Activated CD8-positive, alpha-beta memory T cell treated with anti-CD3 and anti-CD28 coated beads, Interleukin-2, amount 50 U/mL, for 48 hours (primary cell): ENCODE results near the gene ACSM6.

Source experiments
- DNase-seq: peaks from one replicate; pipeline ENCODE4 v3.0.0-alpha.2; 2020

Gene ACSM6

GRCh38 chr10:95273393-95274312 is 79.6 kb downstream of the ACSM6 start:
- no peak for DNase-seq

GRCh38 chr10:95275726-95276366 is 81.8 kb downstream of the ACSM6 start:
- no peak for DNase-seq

GRCh38 chr10:95276367-95277200 is 82.5 kb downstream of the ACSM6 start:
- no peak for DNase-seq

GRCh38 chr10:95277201-95277570 is 83.1 kb downstream of the ACSM6 start:
- DNase-seq = no peak

GRCh38 chr10:95277614-95278013 is 83.6 kb downstream of the ACSM6 start:
- DNase-seq = no peak
